Stomach smooth muscle (tissue), 2 donors: ENCODE data around the gene MAP3K14.

Experiments used
- H3K27ac ChIP-seq: one replicate; pipeline ENCODE4 v1.7.0; 2013; ENCODE audit warnings: mild to moderate bottlenecking, low read length, inconsistent platforms
- H3K27me3 ChIP-seq, 2 donors: one replicate each; pipeline ENCODE4 v1.7.0; 2013; ENCODE audit warnings: low read length in 2 of 2; ENCODE audit not compliant: insufficient read depth in 2 of 2, control insufficient read depth in 1 of 2
- H3K36me3 ChIP-seq, 2 donors: one replicate each; pipeline ENCODE4 v1.7.0; 2013; ENCODE audit warnings: low read length in 2 of 2; ENCODE audit not compliant: control insufficient read depth in 2 of 2, insufficient read depth in 2 of 2
- H3K4me1 ChIP-seq: one replicate; pipeline ENCODE4 v1.7.0; 2013; ENCODE audit warnings: low read length; ENCODE audit not compliant: control insufficient read depth, insufficient read depth
- H3K4me3 ChIP-seq, 2 donors: one replicate each; pipeline ENCODE4 v1.7.0; 2013; ENCODE audit warnings: low read length in 2 of 2
- H3K9ac ChIP-seq, 2 donors: one replicate each; pipeline ENCODE4 v1.7.0; 2013; ENCODE audit warnings: low read length in 2 of 2, mild to moderate bottlenecking in 1 of 2
- H3K9me3 ChIP-seq, 2 donors: one replicate each; pipeline ENCODE4 v1.7.0; 2013; ENCODE audit warnings: low read length in 2 of 2; ENCODE audit not compliant: control insufficient read depth in 2 of 2
- donor health status: healthy.
- donor health status: Pancreatic carcinoma.

The MAP3K14 gene

GRCh38 chr17:45298546-45299285 is 18.1 kb downstream of the MAP3K14 start:
- peak overlapping the region; percentile 47 to 51 for H3K9ac ChIP-seq
- peaks cover 72% of the 10 kb centered on the region for H3K4me1 ChIP-seq
- H3K4me3 ChIP-seq = peak overlapping the region in 1 of 2 donors; percentile 17
- H3K27ac ChIP-seq = peak overlapping the region; percentile 77
- H3K27me3 ChIP-seq = no peaks in the 10 kb centered on the region
- H3K9me3 ChIP-seq = no peaks in the 10 kb centered on the region
- peaks cover 0 to 3% of the 10 kb centered on the region in 2 donors for H3K36me3 ChIP-seq

- Histone ChIP-seq H3K9me3 (no peaks in the 10 kb centered on the region), H3K9ac (peak overlapping the region; percentile 47 to 54), H3K27me3 (no peaks in the 10 kb centered on the region), H3K27ac (peak overlapping the region; percentile 96), H3K36me3 (peaks cover 0 to 3% of the 10 kb centered on the region in 2 donors), H3K4me3 (peak overlapping the region in 1 of 2 donors; percentile 29), H3K4me1 (peaks cover 79% of the 10 kb centered on the region)
Measured at GRCh38 chr17:45296833-45297124, 20.0 kb downstream of the MAP3K14 start.

DNA sequence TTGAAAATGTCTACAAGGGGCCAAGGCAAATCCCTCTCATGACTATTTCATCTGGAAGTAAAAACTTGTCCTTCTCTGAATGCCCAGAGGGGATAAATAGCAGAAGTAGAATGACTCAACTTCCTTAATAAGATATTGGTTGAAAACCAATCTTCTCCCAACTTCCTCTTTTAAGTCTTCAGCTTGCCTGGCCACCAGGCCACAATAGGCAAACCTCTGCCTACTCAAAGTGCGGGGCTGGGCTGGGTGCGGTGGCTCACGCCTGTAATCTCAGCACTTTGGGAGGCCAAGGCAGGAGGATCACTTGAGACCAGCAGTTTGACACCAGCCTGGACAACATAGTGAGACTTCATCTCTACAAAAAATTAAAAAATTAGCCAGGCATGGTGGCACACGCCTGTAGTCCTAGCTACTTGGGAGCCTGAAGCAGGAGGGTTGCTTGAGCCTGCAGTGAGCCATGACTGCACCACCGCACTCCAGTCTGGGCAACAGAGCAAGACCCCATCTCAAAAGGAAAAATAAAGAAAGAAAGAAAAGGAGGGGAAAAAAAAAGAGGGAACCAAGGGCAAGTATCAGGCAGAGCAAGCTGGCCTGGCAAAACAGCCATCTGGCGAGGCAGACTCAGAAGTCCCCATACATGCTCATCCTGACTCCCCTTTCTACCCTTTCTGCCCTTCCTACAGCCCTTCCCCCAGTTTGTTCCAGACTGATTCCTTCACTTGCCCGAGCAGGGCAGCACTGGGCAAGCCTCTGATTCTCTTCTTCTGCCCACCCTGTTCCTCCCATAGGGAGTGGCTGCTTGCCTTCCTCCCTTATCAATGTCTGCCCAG is 20.6 kb downstream of the MAP3K14 start:
- peak overlapping the region; percentile 47 to 54 for H3K9ac ChIP-seq

DNA sequence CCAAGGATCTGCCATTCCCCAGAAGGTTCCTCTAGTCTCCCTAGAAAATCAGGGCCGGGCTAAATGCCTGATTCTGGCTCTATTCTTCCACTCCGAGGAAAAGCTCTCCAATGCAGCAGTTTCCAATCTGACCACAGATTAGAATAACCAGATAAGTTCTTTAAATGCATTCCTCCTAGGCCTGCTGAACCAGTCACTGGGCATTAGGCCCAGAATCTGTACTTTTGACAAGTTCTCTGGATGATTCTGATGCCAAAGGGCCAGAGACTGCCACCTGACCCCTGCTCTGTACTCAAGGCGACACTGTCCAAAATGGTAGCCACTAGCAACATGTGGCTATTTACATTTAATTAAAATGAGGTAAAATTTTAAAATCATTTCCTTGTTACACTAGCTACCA is 22.3 kb downstream of the MAP3K14 start:
- Histone ChIP-seq H3K27me3 (no peaks in the 10 kb centered on the region), H3K36me3 (peaks cover 8 to 13% of the 10 kb centered on the region in 2 donors), H3K4me1 (peaks cover 91% of the 10 kb centered on the region), H3K9me3 (no peaks in the 10 kb centered on the region), H3K4me3 (peak overlapping the region in 1 of 2 donors; percentile 47), H3K27ac (peak overlapping the region; percentile 96), H3K9ac (peak overlapping the region; percentile 42 to 62)

More for the DNA sequence above, 20.6 kb downstream of the MAP3K14 start:
- Histone ChIP-seq H3K4me1 (peaks cover 85% of the 10 kb centered on the region), H3K27me3 (no peaks in the 10 kb centered on the region), H3K9me3 (no peaks in the 10 kb centered on the region), H3K4me3 (peak overlapping the region; percentile 25 to 29), H3K27ac (peak overlapping the region; percentile 96), H3K36me3 (peaks cover 0 to 3% of the 10 kb centered on the region in 2 donors)

DNA sequence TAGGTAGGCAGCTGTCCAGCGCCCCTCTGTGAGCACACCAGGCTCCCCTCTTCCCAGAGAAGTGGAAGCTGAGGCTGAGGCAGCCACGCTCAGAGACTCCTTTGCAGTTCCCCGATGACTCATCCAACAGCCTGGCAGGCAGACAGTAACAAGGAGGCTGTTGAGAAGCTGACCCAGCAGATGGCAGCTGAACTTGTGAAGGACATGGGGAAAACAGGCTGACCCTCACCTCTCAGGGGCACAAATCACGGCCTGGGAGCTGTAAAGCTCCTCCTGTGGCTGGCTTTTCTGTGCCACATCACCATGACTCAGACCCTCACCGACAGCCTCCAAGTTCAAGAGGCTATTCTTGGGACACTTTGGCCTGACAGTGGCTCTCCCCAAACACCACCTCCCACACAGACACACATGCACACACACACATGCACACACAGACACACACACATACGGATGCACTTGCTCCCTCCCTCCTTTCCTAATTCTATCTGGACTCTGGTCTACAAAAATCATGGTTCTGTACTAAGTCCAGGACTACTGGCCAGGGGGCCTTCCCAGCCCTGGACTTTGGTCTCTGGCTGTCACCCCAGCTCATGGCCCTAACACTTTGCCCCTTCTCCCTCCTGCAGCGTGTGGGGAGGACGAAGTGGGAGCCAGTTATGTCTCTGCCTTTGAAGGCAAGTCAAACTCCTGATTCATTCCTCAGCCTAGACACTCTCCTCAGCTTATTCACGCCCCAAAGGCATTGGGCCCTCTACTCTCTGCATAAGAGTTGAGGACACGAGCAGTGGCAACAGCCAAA is 23.2 kb downstream of the MAP3K14 start:
- H3K4me3 ChIP-seq = peak overlapping the region; percentile 20 to 47
- H3K4me1 ChIP-seq = peaks cover 91% of the 10 kb centered on the region
- no peaks in the 10 kb centered on the region for H3K27me3 ChIP-seq
- peak overlapping the region; percentile 62 to 68 for H3K9ac ChIP-seq
- H3K27ac ChIP-seq = peak overlapping the region; percentile 96
- peaks cover 8 to 10% of the 10 kb centered on the region in 2 donors for H3K36me3 ChIP-seq
- no peaks in the 10 kb centered on the region for H3K9me3 ChIP-seq

DNA sequence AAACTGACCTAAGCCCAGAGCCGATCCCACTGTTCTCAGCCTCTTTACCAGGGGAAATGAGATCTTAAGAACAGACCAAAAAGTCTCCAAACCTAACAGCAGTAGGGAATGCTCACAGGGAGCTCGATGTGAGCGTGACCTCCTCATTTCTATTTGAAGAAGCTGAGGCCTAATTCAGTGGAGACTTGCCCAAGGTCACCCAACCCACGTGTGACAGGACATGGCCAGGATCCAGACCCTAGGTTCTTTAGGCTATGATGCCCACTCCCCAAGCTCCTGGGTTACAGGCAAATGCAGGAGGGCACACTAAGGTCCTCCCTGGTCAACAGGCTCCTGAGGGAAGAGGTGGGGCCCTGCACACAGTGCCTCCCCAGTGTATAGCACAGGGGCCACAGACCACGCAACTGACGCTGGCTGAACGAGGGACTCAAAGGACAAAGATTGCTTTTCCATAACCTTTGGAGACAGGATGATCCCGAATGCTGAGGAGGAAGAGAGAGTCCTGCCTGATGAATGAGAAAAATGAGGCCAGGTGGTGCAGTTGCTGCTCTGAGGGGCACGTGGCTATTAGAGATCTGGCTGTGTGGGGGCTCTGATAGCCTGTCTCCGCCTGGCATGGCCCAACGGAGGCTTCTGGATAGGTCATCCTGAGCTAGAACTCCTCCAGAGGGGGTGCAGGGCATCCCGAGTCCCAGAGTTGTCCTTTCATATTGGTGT is 24.0 kb downstream of the MAP3K14 start:
- Histone ChIP-seq H3K4me3 (peak overlapping the region; percentile 6 to 47), H3K36me3 (peaks cover 10 to 11% of the 10 kb centered on the region in 2 donors), H3K27ac (peak overlapping the region; percentile 96), H3K4me1 (peaks cover 95% of the 10 kb centered on the region), H3K27me3 (no peaks in the 10 kb centered on the region), H3K9me3 (no peaks in the 10 kb centered on the region), H3K9ac (peak overlapping the region; percentile 62 to 68)

GRCh38 chr17:45291171-45291805 is 25.5 kb downstream of the MAP3K14 start:
- no peaks in the 10 kb centered on the region for H3K27me3 ChIP-seq
- H3K4me3 ChIP-seq = peak overlapping the region in 1 of 2 donors; percentile 44
- H3K9me3 ChIP-seq = no peaks in the 10 kb centered on the region
- H3K36me3 ChIP-seq = peaks cover 18 to 23% of the 10 kb centered on the region in 2 donors
- peak overlapping the region; percentile 6 to 65 for H3K9ac ChIP-seq
- peak overlapping the region; percentile 96 for H3K27ac ChIP-seq
- H3K4me1 ChIP-seq = peaks cover 100% of the 10 kb centered on the region

- Histone ChIP-seq H3K9ac (peak overlapping the region; percentile 36 to 65), H3K4me1 (peaks cover 96% of the 10 kb centered on the region)
Measured at GRCh38 chr17:45290269-45290765, 26.5 kb downstream of the MAP3K14 start.

GRCh38 chr17:45289301-45290268 is 27.2 kb downstream of the MAP3K14 start:
- Histone ChIP-seq H3K36me3 (peaks cover 25 to 28% of the 10 kb centered on the region in 2 donors), H3K9ac (peak overlapping the region; percentile 58 to 65), H3K4me1 (peaks cover 96% of the 10 kb centered on the region), H3K9me3 (no peaks in the 10 kb centered on the region), H3K27me3 (no peaks in the 10 kb centered on the region), H3K27ac (peak overlapping the region; percentile 96), H3K4me3 (peak overlapping the region in 1 of 2 donors; percentile 29)

More at GRCh38 chr17:45290269-45290765, 26.5 kb downstream of the MAP3K14 start:
- Histone ChIP-seq H3K4me3 (peak overlapping the region in 1 of 2 donors; percentile 44), H3K9me3 (no peaks in the 10 kb centered on the region), H3K27ac (peak overlapping the region; percentile 96), H3K36me3 (peaks cover 21 to 25% of the 10 kb centered on the region in 2 donors), H3K27me3 (no peaks in the 10 kb centered on the region)
